ENCODE data around the gene PPP4C. TPM values are rescaled to one million over a fixed set of nuclear protein-coding genes. Genes with fewer than 3 reads are reported as not detected.
"Not testable (repeated sequence)": the region's sequence is repeated elsewhere in the genome, so short reads cannot be mapped to it uniquely, and the experiment has no call there.

PPP4C gene
- 117 and 121 TPM in 2 replicates for total RNA-seq

- DNase-seq (ENCODE audit: extremely low read depth, low read depth, low spot score) = no peak
Observed at GRCh38 chr16:30075503-30076275, at the start of gene PPP4C. TSS of gene PPP4C (plus strand) at chr16:30075994. CDS start at chr16:30076378, 384 bp downstream.

GRCh38 chr16:30026449-30026848 lies 49.3 kb upstream of the PPP4C start:
- no peak for DNase-seq (ENCODE audit: extremely low read depth, low read depth, low spot score)

GRCh38 chr16:30027588-30028437 lies 48.0 kb upstream of the PPP4C start:
- no peak for DNase-seq (ENCODE audit: extremely low read depth, low read depth, low spot score)

GRCh38 chr16:30028438-30029076 lies 47.2 kb upstream of the PPP4C start:
- no peak for DNase-seq (ENCODE audit: extremely low read depth, low read depth, low spot score)

- no peak for DNase-seq (ENCODE audit: extremely low read depth, low read depth, low spot score)
Observed at GRCh38 chr16:30030011-30030685, 45.6 kb upstream of the PPP4C start.

GRCh38 chr16:30030841-30031413 lies 44.9 kb upstream of the PPP4C start, which contains the start of gene TLCD3B:
TSS of gene TLCD3B (minus strand) at chr16:30031271. CDS start at chr16:30030527, 744 bp downstream.
- DNase-seq (ENCODE audit: extremely low read depth, low read depth, low spot score) = no peak

- DNase-seq (ENCODE audit: extremely low read depth, low read depth, low spot score) = no peak
Observed at GRCh38 chr16:30031477-30031918, 44.3 kb upstream of the PPP4C start.

GRCh38 chr16:30032083-30032819 lies 43.5 kb upstream of the PPP4C start:
- no peak for DNase-seq (ENCODE audit: extremely low read depth, low read depth, low spot score)

GRCh38 chr16:30033270-30033669 lies 42.5 kb upstream of the PPP4C start:
- no peak for DNase-seq (ENCODE audit: extremely low read depth, low read depth, low spot score)

- no peak for DNase-seq (ENCODE audit: extremely low read depth, low read depth, low spot score)
Observed at GRCh38 chr16:30040221-30040620, 35.6 kb upstream of the PPP4C start.

GRCh38 chr16:30040690-30041089 lies 35.1 kb upstream of the PPP4C start:
- not testable (repeated sequence) for DNase-seq (ENCODE audit: extremely low read depth, low read depth, low spot score)

- no peak for DNase-seq (ENCODE audit: extremely low read depth, low read depth, low spot score)
Observed at GRCh38 chr16:30041841-30042240, 34.0 kb upstream of the PPP4C start.

GRCh38 chr16:30046178-30046577 lies 29.6 kb upstream of the PPP4C start:
- no peak for DNase-seq (ENCODE audit: extremely low read depth, low read depth, low spot score)

- DNase-seq (ENCODE audit: extremely low read depth, low read depth, low spot score) = no peak
Observed at GRCh38 chr16:30046588-30046987, 29.2 kb upstream of the PPP4C start.

GRCh38 chr16:30049871-30050270 lies 25.9 kb upstream of the PPP4C start:
- DNase-seq (ENCODE audit: extremely low read depth, low read depth, low spot score) = no peak

GRCh38 chr16:30051518-30051917 lies 24.3 kb upstream of the PPP4C start:
- peak; percentile 54 for DNase-seq (ENCODE audit: extremely low read depth, low read depth, low spot score)

- no peak for DNase-seq (ENCODE audit: extremely low read depth, low read depth, low spot score)
Observed at GRCh38 chr16:30052671-30053372, 23.0 kb upstream of the PPP4C start.

- no peak for DNase-seq (ENCODE audit: extremely low read depth, low read depth, low spot score)
Observed at GRCh38 chr16:30053376-30054015, 22.3 kb upstream of the PPP4C start.

Data from glomerular endothelial cell (primary cell).